ENCODE data around the gene RAET1G.
A peak's percentile ranks its signal among the peaks of the same experiment; 100 is the strongest.
"Not testable (repeated sequence)": the region's sequence is repeated elsewhere in the genome, so short reads cannot be mapped to it uniquely, and the experiment has no call there.

The RAET1G gene

DNA sequence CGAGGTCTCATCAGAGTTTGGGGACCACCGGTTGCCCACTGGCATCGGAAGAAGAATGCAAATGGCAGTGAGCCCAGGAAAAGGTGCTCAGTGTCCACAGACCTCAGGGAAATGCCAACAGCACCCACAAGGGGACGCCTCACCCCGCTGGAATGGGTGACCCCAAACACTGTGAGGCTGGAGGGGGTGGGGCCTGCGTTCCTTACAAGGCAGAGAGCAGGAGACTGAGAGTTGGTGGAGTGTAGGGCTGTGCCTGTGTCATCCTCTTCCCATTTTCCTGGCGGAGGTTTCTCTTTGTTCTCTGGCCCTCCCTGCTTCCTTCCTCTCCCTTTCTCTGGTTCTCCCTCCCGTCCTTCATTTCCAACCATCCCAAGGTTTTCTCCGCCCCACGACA, 31.0 kb upstream of the RAET1G start:
- not testable (repeated sequence) for DNase-seq (ENCODE audit: low spot score)

GRCh38 chr6:149953390-149953789, 30.5 kb upstream of the RAET1G start:
- DNase-seq (ENCODE audit: low spot score): not testable (repeated sequence)

DNA sequence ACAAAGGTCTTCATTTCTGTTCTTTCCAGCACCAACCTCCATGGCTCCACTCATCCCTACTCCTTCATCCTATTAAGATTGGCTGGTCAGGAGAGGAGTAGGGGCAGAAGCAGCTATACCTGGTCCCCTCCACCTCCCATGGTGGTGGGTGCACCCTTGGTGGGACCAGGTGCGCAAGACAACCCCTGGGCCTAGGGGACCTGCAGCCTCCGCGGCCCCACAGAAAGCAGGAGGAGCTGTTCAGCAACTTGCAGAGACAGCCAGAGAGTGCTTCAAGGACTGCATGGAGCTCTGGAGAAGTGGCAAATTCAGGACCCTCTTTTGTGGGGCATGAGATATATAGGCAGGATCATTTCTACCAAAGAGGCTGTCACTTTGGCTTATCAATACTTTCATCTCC, 28.7 kb upstream of the RAET1G start:
- no peak for DNase-seq (ENCODE audit: low spot score)

GRCh38 chr6:149951096-149951495, 28.2 kb upstream of the RAET1G start:
- no peak for DNase-seq (ENCODE audit: low spot score)

- no peak for DNase-seq (ENCODE audit: low spot score)
These were observed 27.5 kb upstream of the RAET1G start for GRCh38 chr6:149950423-149950822.

DNA sequence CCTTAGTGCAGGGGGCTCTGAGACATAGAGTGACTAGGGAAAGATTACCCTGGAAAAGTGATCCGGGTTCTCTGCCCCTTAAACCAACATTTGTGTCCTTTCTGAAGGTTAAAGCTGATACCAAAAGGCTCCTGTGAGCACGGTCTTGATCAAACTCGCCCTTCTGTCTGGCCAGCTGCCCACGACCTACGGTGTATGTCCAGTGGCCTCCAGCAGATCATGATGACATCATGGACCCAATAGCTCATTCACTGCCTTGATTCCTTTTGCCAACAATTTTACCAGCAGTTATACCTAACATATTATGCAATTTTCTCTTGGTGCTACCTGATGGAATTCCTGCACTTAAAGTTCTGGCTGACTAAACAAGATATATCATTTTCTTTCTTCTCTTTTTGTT, 25.7 kb upstream of the RAET1G start:
- no peak for DNase-seq (ENCODE audit: low spot score)

DNA sequence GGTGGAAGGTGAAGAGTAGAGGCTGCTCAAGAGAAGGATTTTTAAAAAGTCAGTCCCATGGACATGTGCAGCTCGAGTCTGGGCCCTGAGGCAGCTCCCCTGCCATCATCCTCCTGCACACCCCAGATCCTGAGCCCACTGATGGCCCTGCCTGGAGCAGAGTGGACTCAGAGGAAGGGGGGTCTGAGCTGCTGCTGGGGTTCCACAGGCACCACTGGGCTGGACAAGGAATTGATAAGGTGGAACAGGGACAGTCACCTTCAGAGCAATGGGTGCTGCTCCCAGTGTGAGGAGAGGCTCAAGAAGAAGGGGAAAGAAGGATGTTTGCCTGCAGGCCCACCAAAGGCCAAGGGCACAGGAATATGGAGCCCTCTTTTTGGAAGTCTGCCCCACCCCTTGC, 25.1 kb upstream of the RAET1G start:
- no peak for DNase-seq (ENCODE audit: low spot score)

GRCh38 chr6:149947533-149947932, 24.6 kb upstream of the RAET1G start:
- DNase-seq (ENCODE audit: low spot score): not testable (repeated sequence)

DNA sequence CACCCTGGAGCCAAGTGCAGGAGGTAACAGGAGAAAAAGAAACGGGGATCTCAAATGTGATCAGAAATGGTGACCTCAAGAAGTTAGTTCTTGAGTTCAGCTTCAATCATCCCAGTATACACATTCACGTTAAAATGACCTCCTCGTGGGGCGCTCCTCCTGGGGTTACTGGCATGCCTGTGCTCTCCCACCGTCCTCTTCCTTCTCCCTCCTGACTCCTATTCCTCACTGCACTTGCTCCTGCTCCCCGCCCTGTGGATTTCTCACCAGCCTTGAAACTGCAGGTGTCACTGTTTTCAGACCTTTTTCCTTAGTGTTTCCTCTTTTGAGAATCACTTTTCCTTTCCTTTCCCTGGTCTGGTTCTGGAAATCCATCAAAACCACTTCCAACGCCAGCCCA, 23.7 kb upstream of the RAET1G start:
- DNase-seq (ENCODE audit: low spot score): not testable (repeated sequence)

- not testable (repeated sequence) for DNase-seq (ENCODE audit: low spot score)
These were observed 22.4 kb upstream of the RAET1G start for GRCh38 chr6:149945276-149945675.

- DNase-seq (ENCODE audit: low spot score): not testable (repeated sequence)
These were observed 20.4 kb upstream of the RAET1G start for GRCh38 chr6:149943321-149943720.

- peak; percentile 23 for DNase-seq (ENCODE audit: low spot score)
These were observed 19.5 kb upstream of the RAET1G start for GRCh38 chr6:149942461-149942829.

DNA sequence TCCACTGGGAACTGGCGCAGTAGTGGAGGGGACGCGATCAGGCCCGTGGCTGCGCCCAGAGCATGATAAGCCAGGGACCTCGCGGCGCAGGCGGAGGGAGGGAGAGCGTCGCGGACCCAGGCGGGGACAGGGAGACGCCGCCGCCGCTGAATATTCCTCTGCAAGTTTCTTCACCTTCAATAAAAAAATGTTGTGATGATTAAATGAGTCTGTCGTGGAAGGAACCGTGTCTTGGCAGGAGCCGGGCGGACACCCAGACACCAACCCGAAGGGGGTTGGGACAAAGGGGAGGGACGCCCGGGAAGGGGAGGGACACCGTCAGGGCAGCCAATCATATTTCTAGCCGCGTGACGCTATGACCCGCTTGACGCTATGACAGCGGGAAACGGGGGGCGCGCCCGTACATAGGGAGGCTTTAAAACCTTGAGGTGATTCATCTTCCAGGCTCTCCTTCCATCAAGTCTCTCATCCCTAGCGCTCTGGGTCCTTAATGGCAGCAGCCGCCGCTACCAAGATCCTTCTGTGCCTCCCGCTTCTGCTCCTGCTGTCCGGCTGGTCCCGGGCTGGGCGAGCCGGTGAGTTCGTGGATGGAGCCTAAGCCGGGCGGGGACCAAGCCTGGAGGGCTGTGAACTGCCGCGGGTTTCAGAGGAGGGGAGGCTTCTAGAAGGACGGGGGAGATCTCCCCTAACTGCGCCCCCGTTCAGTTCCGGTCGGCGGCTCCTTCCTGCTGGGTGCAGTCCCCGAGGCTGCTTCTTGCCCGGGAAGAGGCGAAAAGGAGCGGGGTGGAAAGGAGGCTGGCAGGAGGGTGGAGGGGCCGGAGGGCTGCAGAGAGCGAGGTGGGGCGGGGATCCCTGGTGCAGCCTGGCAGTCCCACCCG, 18.9 kb upstream of the RAET1G start, which contains the start of gene ULBP2:
TSS of gene ULBP2 (plus strand) at position 432 of the 878 bp plus-strand sequence. CDS start at position 491, 59 bp downstream.
- DNase-seq (ENCODE audit: low spot score): peak; percentile 97

DNA sequence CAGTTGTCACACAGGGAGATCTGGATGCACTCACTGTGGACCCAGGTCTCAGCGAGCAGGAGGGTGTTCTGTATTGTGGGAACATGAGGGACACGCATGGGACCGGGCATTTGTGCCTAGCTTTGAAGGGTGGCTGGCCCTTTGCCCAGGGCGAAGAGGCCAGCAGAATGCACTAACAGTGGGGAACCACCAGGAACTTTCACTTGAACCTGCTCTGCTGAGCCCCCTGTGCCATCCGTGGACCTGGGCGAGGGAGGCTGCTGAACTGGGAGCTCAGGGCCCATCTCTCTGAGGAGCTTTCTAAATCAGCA, 17.7 kb upstream of the RAET1G start:
- no peak for DNase-seq (ENCODE audit: low spot score)

DNA sequence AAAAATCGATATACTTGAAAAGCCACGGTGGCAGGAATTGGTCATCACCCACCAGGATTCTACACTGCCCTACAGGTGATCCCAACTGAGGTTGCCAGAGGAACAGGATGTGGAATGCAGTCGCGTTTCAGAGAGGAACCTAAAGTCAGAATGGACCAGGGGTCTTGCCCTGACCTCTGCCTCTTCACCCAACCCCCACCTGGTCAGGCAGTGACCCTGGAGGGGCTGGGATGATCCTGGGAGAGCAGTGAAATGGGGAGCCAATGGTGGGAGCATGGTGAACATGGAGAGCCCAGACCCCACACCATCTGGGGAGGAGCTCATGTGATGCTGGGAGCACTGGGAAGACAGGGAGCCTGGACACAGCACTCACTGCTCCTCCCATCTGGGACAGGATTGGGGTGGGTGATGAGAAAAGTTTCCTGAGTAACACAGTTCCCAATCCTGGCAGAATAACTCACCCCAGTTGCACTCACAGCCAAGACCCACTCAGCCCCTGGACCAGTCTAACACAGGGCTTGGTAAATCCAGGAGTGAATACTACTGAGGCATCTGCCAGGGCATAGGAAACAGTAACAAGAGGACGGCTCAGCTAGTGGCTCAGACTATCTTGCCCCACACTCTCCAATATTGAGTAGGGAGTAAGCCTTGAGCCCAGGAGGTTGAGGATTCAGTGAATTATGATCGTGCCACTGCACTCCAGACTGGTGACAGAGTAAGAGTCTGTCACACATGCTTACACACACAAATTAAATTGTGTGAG, 17.2 kb upstream of the RAET1G start:
- DNase-seq (ENCODE audit: low spot score): no peak

DNA sequence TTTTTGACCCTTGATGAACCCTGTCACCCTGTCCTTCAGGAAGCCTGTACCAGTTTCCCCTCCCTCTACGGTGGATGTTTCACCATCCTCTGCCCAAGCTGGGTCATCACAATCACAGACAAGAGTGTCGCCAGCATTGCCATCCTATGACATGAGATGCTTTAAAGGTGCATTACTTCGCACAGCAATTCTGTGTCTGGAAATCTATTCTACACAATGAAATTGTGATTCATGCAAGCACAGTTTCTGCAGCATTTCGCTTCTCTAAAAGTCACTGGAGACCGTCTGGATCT, 16.4 kb upstream of the RAET1G start:
- DNase-seq (ENCODE audit: low spot score): no peak

DNA sequence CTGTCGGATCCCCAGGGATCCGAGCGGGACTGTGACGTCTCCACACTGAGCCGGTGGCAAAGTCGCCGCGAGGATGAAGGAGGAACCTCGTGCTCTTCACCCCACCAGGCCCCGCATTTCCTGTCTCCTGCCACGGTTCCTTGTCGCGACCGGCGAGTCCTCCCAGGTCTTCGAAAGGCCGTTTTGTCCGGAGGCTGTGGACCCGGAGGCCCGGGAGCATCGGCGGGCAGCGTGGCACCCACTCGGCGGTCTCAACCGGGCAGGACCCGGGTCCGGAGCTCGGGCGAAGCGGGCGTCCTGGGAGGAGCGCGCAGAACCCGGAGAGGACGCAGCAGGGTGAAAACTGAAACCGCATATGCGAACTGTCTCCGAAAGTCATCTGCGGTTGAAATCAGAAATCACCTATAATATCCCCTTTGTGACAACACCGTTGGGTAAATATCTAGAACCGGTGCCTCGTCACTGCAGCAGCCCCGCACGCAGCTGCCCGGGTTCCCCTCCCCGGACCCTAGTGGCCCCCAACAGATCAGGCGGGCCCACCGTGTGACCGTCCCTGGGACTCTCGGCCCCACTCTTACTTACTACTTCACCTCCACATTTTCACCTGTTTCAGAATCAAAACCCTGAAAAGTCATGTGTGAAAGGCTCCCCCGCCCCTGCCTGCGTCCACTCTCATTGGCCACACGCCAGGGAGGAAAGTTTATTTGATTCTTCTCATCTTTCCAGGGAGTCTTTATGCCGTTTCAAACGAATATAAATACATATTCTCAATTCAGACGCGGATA, 15.8 kb upstream of the RAET1G start:
- peak; percentile 37 for DNase-seq (ENCODE audit: low spot score)

GRCh38 chr6:149938013-149938570, 15.2 kb upstream of the RAET1G start:
- not testable (repeated sequence) for DNase-seq (ENCODE audit: low spot score)

- no peak for DNase-seq (ENCODE audit: low spot score)
These were observed 13.8 kb upstream of the RAET1G start for GRCh38 chr6:149936743-149937142.

DNA sequence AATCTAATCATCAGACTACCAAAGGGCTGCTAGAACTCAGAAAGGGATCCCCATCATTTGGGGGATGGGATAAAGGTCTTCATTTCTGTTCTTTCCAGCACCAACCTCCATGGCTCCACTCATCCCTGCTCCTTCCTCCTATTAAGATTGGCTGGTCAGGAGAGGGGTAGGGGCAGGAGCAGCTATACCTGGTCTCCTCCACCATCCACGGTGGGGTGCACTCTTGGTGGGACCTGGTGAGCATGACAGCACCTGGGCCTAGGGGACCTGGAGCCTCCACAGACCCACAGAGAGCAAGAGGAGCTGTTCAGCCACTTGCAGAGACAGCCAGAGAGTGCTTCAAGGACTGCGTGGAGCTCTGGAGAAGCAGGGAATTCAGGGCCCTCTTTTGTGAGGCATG, 12.7 kb upstream of the RAET1G start:
- DNase-seq (ENCODE audit: low spot score): no peak

DNA sequence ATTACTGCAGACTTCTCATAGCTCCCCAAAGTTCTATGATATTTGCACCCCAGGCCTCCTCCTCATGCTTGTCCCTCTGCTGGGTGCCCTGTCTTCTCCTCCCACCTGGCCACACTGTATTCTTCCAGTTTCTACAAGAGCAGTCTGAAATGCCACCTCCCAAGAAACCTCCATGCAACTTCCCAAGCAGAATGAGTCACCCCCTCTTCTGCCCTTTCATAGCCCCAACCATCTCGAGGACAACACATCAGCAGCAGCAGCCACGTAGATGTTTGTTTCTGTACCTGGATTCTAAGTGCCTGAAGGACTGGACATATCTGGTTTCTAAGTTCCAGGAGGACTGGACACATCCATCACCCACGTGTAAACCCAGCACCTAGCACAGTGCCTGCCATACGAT, 12.3 kb upstream of the RAET1G start:
- no peak for DNase-seq (ENCODE audit: low spot score)

All from AG20443 (cell line).